ENCODE data around the gene DENND6A. TPM values are rescaled to one million over a fixed set of nuclear protein-coding genes. Genes with fewer than 3 reads are reported as not detected.

The DENND6A gene
- total RNA-seq, 2 experiments from 2014 or later, result 9.1 to 16.5 TPM

DNA sequence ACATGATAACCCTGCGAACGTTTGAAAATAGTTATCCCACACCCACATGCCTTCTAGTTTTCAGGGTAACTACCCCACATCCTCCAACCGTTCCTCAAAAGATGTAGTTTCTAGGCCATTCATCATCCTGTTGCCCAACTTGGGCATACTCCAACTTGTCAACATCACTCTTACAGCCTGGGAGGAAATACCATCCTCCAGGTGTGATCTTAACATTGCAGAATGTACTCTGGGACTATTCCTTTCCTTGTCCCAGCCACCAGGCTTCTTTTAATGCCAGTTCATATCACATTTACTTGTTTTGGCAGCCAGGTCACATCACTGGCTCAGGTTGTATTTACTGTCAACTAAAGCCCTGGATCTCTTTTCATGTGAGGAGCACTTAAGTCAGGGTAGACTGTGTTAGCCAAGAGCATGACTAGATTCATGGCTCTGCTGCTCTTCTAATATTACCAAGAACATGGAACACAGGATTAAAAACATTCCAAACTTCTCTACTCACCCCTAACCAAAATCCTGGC lies 4.0 kb upstream of the DENND6A start:
- POLR2A ChIA-PET, result no interaction called here
- CTCF ChIA-PET, result no interaction called here

DNA sequence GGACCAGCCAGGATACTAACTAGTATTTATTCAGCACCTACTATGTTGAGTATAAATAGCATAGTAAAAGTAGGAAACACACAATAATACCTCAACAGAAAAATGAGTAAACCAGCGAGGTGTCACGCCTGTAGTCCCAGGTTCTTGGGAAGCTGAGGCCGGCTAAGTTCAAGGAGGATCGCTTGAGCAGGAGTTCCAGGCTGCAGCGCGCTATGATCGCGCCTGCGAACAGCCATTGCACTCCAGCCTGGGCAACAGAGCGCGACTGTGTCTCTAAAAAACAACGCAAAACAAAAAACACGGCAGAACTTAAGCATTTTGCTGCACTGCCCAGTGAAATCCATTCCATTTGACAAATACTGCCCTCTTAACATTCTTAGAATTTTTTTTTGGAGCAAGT lies 1.3 kb upstream of the DENND6A start:
- ChIA-PET POLR2A (interaction anchor here (1.9 kb wide), 1 partner anchor 138 kb away, joined by 9 read pairs; the partner anchor contains the start of gene PDE12), CTCF (no interaction called here)

DNA sequence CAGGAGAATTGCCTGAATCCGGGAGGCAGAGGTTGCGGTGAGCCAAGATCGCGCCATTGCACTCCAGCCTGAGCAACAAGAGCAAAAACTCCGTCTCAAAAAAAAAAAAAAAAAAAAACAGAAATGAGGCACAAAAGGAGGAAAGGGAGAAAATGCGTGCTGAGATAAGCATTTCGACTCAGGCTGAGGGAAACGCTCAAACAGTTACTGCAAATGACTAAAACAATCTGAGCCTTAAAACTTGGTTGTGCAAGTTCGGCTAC lies 813 bp downstream of the DENND6A start:
- POLR2A ChIA-PET, result interaction anchor here (0.7 to 2.7 kb wide), 5 partner anchors 64 to 593 kb away, joined by 7 to 15 read pairs (median 9); partner anchors contain the start of genes ARF4, PDE12 and SLMAP
- CTCF ChIA-PET, result interaction anchor here (1.2 to 1.4 kb wide), 2 partner anchors 10 to 65 kb away, joined by 3 to 5 read pairs; partner anchors contain the start of gene SLMAP

DNA sequence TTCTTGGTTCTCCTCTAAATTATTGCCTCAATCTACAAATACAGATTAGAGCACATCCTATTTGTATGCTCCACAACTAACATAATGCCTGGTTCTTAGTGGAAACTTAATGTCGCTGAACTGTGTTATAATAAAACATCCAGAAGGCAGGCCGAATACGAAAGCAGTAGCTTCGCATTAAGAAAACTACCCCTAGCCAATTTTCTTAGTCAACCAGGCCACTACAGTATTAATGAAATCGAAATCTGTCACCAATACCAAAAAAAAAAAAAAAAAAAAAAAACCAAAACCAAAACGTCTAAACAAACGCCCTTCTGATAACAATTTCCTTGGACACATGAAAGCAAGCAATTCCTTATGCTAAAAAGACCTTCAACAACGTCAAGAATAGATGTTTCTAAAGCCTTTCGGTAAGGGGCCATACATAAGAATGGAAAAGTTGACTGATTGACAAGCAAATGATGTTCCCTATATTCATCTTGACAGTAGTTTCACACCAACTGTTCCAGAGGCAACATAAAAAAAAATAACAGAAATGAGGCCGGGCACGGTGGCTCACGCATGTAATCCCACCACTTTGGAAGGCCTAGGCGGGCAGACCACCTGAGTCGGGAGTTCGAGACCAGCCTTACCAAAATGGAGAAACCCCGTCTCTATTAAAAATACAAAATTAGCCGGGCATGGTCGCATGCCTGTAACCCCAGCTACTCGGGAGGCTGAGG lies 1.3 kb downstream of the DENND6A start:
- ChIA-PET POLR2A (interaction anchor here (0.7 to 2.7 kb wide), 4 partner anchors 10 to 592 kb away, joined by 6 to 15 read pairs (median 8); partner anchors contain the start of gene ARF4), CTCF (interaction anchor here (0.7 kb wide), 1 partner anchor 62 kb away, joined by 3 read pairs; no protein-coding TSS in a partner anchor)

DNA sequence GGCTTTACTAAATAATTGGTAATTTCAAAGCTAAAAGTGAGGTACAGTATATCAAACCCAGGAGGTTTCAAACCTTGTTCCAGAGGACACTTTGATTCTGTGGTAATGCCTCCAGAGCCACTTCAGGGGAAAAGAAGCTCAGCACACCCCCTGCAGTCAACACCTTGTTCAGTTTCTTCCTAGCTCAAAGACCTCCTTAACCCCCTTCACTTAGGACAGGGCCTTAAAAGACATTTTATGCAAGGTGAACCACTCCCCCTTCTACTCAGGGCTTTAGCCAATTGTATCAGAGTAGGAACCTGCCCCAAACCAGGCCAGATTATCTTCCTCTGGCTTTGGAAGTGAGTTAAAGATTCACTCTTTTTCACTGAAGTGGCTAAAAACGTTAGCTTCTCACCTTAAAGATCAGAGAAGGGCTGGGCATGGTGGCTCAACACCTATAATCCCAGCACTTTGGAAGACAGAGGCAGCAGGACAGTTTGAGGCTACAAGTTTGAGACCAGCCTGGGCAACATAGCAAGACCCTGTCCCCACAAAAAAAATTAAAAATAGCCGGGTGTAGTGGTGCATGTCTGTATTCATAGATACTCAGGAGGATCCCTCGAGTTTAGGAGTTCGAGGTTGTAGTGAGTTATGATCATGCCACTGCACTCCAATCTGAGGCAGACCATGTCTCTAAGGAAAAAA lies 3.4 kb downstream of the DENND6A start:
- CTCF ChIA-PET, result no interaction called here
- POLR2A ChIA-PET, result interaction anchor here (0.7 kb wide), 1 partner anchor 913 kb away, joined by 3 read pairs; no protein-coding TSS in a partner anchor

DNA sequence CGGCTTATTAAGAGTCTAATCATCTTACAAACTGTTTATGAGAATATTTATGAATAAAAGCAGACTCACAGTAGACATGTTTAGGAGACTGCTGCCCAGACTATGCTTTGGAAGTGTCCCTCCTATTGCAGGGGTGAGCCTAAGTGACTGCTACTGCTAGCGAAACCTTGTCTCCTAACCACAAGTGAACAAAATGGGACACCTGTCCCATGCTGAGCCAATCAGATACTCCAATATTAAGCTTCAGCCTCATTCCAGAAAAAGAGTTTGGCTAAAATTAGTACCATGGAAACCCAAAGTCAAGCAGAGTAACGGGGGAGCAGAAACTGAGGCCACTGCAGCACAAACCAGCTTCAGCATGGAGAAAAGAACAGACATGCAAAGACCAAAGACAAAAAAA lies 4.6 kb downstream of the DENND6A start:
- ChIA-PET POLR2A (no interaction called here), CTCF (no interaction called here)

DNA sequence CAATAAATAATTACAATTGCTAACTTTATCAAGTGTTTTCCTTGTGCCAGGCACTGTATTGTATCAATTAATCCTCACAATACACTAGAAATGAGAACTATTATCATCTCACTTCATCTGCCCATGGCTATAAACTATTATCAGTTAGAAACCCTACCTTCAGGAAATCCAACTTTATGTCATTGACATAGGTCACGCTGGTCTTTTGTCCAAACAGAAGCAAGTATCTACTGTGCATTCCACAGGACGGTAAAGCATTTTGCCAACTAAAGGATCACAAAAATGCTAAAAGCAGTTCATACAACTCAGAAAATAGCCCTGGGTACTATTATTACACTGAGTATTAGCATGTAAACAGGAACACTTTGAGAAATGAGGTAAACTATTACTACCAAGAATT lies 9.6 kb downstream of the DENND6A start:
- POLR2A ChIA-PET, result no interaction called here
- CTCF ChIA-PET, result no interaction called here

DNA sequence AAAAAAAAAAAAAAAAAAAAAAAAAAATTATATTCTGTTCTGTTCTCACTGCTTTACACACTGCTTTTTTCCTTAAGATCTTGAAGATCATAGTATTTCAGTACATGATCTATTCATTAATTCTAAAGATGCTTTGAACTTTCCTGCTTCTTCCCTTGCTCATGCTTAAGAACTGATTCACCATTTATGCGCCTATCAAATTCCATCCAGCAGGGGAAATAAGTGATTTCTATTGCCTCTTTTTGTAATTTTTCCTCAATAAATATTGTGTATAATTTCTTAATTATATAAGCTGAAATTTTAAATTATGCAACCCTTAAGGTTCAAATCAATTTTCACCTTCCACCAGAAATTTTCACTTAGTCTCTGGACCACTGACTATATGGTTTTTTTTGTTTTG lies 10.6 kb downstream of the DENND6A start:
- ChIA-PET POLR2A (interaction anchor here (1.1 kb wide), 1 partner anchor 9 kb away, joined by 10 read pairs; no protein-coding TSS in a partner anchor), CTCF (no interaction called here)

DNA sequence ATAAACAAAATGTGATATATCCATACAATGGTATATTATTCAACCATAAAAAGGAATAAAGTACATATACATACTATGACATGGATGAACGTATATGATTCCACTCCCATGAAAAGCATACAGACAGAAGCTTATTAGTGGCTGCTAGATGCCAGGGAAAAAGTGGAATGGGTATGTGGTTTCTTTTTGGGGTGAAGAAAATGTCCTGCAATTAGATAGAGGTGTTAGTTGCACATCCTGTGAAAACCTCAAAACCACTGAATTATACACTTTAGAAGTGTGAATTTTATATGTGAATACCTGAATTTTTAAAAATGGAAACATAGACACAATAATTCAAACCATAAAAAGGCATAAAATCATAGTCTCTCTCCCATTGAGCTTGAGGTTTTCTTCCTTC lies 11.2 kb downstream of the DENND6A start:
- POLR2A ChIA-PET, result interaction anchor here (1.1 kb wide), 1 partner anchor 10 kb away, joined by 10 read pairs; no protein-coding TSS in a partner anchor
- CTCF ChIA-PET, result no interaction called here

DNA sequence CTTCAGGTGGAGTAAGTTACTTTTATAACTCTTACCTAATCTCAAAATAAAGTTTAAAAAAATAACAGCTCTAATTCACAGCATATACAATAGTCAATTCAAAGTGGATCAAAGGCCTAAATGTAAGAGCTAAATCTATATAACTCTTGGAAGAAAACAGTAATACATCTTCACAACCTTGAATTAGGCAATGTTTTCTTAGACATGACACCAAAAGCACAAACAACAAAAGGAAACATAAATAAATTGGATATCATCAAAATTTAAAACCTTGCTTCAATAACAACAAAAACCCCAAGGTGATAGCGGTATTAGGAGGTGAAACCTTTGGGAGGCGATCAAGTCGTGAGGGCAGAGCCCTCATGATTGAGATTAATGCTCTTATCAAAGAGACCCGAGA lies 12.8 kb downstream of the DENND6A start:
- POLR2A ChIA-PET, result no interaction called here

DNA sequence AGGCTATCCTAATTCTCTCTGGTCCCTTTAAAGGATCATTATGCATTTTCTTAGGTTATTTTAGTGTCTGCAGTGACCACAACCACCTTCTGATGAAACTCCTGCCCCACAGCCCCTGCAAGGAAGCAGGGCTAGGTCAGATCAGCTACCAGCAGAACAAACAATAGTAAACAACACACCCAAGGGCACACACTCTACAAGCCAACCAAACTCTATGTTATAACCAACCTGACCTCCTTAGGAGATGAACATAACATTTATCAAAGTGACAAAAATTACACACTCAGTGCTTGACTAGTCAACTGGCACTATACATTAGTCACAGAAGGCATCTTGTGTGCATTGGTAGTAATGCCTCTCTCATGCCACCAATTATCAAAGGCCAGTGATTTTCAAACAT lies 17.3 kb downstream of the DENND6A start:
- CTCF ChIA-PET, result no interaction called here
- POLR2A ChIA-PET, result no interaction called here

More for the DNA sequence above, 12.8 kb downstream of the DENND6A start:
- CTCF ChIA-PET, result interaction anchor here (0.5 to 1.4 kb wide), 2 partner anchors 134 to 282 kb away, joined by 3 read pairs; no protein-coding TSS in a partner anchor

DNA sequence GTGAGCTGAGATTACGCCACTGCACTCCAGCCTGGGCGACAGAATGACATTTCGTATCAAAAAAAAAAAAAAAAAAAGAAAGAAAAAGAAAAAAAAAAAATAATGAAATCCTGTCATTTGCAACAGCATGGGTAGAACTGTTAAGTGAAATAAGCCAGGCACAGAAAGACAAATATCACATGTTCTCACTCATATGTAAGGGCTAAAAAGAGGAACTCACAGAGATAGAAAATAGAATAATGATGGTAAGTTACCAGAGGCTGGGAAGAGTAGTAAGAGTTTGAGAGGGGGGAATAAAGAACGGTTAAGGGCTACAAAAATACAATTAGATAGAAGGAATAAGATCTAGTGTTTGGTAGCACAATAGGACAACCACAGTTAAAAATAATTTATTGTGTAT lies 19.7 kb downstream of the DENND6A start:
- ChIA-PET POLR2A (no interaction called here), CTCF (no interaction called here)

DNA sequence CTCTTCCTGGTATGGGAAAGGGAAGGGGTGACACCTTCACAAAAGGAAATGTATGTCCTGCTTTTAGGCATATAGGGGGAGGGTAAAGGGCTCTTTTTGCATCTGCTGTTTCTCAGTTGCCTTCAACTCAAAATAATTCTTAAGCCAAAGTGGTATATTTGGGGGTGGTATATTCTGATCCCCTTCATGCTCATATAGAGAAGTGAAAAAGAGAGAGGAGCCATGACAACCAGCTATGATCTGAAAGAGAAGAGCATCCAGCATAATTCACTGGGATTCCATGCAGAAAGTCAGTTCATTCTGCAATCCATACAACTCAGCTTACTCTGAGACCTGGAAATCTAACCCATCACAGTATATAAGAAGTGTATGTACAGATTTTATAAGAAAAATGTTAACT lies 22.3 kb downstream of the DENND6A start:
- POLR2A ChIA-PET, result no interaction called here
- CTCF ChIA-PET, result interaction anchor here (1.2 kb wide), 1 partner anchor 114 kb away, joined by 3 read pairs; no protein-coding TSS in a partner anchor

DNA sequence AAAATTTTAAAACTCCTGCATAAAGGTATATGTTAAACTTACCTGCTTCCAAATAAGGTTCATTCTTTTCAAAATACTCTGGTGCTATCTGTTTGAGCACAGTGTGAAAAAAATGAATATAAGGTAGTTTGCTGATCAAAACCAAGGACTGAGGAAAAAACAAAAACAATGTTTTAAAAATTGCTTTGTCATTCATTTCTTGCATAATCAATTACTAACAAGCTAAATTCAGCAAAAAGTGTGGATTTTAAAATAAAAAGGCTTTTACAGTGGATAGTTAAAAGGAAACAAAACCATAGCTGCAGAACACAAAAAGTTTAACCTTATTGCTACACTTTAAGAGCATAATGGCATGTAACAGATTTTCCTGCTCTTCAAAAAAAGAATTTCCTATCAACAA lies 31.5 kb downstream of the DENND6A start:
- ChIA-PET CTCF (interaction anchor here (1.2 kb wide), 1 partner anchor 31 kb away, joined by 3 read pairs; no protein-coding TSS in a partner anchor), POLR2A (no interaction called here)

DNA sequence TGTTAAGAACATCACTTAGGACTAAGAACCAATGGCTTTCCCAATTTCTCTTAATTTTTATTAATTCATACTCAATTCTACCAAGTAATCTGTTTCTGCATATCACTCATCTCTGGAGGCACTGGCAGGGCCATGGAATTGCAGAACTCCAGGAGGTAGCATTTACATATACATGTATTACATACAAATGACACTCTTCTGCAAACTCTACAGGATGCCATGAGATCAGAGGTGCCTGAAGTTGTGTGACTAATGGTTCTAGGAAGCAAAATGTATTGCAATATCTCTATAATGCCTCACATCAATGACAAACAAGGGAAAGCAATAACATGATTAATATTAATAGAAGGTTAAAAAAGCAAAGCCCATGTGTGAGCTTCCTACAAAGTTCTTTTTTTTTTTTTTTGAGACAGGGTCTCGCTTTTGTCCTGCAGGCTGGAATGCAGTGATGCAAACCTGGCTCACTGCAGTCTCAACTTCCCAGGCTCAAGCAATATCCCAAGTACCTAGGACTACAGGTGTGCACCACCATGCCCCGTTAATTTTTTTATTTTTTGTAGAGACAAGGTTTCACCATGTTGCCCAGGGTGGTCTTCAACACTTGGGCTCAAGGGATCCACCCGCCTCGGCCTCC lies 33.0 kb downstream of the DENND6A start:
- POLR2A ChIA-PET, result no interaction called here
- CTCF ChIA-PET, result interaction anchor here (1.2 kb wide), 1 partner anchor 29 kb away, joined by 3 read pairs; no protein-coding TSS in a partner anchor

DNA sequence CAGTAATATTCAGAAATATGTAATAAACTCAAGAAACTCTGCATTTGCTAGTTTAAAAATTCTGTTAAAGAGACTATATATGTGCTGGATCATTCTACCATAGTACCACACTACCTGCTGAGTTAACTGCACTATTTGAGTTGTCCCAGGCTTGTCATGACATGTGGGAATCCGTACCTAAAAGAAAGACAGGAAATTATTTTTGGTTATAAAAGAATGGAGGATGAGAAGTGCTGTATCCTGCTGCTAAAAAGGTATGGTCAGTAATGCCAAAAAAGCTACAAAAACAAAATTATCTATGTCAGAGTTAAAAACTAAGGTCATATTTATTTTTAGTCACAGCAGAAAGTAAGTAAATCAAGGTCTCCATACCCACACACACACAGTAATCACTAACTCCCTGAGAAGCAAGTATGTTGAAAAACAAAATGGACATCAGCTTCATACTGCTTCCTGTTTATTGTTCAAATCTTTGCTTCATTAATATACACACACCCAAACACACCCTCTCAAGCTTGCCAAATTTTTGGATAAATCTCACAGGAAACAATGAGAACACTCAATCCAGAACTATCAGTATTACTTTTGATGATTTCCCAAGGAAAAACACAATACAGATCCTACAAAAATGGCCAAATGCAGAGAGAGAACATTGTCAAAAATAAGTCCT lies 33.7 kb downstream of the DENND6A start:
- ChIA-PET CTCF (no interaction called here), POLR2A (no interaction called here)

DNA sequence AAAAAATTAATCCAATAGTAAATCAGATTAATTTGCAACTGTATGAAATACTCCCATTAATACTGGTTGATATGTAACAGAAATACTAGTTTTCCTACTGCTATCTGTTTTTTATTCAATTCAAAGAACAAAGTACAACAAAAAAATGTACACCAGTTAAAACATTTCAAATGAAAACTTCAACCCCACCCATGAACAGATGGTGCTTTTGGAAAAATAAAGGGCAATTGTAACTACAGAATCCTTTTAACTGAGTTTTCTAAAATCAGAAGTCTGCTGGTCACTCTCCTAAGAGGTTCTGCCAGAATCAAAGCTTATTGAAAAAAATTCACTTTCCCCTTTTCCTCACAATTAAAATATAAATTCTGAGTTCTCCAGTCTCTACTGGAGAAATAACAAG lies 34.3 kb downstream of the DENND6A start:
- ChIA-PET POLR2A (no interaction called here), CTCF (no interaction called here)

DNA sequence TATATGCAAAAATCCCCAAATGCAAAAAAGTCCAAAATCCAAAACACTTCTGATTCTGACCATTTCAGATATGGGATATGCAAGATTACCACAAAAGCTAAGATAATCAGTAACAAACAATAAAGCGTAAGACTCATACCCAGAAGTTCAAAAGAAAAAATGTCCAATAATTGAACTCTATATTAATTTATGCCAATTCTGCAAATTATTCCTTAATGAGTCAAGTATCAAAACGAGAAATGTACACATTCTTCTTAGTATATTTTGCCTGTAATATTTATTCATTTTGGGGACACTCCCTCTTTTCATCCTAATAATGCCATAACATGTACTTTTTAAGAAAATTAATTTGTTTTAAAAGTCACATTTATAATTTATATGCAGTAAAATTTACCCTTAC lies 37.1 kb downstream of the DENND6A start:
- POLR2A ChIA-PET, result no interaction called here
- CTCF ChIA-PET, result no interaction called here

DNA sequence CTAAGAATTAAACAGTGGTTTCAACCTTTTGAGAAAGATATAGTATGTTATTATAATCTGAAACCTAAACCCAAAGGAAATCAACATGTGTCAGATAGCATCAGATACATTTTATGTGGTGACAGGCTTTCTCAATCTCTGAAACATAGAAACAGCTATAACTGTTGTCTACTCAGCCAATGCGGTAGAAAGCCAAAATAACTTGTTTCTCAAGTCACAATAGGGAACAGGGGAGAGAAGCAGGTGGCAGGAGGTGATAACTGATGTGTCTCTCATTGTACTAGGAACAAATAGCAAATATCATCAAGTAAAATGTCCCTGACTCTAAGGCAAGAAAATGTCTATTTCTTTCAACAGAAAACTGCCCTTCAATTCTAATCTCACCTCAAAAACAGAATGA lies 38.6 kb downstream of the DENND6A start:
- CTCF ChIA-PET, result no interaction called here
- POLR2A ChIA-PET, result no interaction called here

DNA sequence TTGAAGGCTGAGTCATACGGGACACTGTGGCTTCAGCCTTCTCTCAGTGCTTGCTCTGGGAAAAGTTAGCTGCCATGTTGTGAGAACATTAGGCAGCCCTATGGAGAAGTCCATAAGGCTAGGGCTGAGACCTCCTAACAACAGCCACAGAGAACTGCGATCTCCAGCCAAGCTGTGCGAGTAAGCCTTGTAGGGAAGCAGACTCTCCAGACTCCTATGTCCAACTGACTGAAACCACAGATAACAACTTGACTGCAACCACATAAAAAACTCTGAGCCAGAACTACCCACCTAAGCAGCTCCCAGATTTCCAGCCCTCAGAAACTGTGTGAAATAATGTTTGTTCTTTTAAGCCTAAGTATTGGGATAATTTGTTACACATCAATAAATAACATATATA lies 40.7 kb downstream of the DENND6A start:
- ChIA-PET POLR2A (no interaction called here), CTCF (no interaction called here)

Measured in activated CD8-positive, alpha-beta memory T cell treated with anti-CD3 and anti-CD28 coated beads for 36 hours (primary cell).